ENCODE data around the gene PWWP2A. TPM values are rescaled to one million over a fixed set of nuclear protein-coding genes. Genes with fewer than 3 reads are reported as not detected.

Gene PWWP2A
- total and polyA plus RNA-seq, 2 experiments from 2014 or later = 51.5 to 81.6 TPM

DNA sequence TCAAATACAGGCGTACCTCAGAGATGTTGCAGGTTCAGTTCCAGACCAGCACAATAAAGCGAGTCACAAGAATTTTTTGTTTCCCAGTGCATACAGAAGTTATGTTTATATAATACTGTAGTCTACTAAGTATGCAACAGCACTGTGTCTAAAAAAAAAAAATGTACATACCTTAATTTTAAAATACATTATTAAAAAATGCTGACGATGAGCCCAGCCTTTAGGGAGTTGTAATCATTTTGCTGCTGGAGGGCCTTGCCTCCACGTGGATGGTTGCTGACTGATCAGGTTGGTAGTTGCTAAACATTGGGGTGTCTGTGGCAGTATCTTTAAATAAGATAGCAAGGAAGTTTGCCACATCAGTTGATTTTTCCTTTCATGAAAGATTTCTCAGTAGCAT lies 62.0 kb downstream of the PWWP2A start:
- no peaks in the 10 kb centered on the region for H3K79me2 ChIP-seq (replicated peaks; ENCODE audit: insufficient read depth)
- H3K27ac ChIP-seq (ENCODE audit: low read depth) = no peak overlapping the region
- no peak overlapping the region for H3K4me2 ChIP-seq
- no peak overlapping the region for H2AFZ ChIP-seq
- peaks cover 32% of the 10 kb centered on the region for H3K36me3 ChIP-seq (ENCODE audit: insufficient read depth)
- H3K9me2 ChIP-seq (ENCODE audit: insufficient read depth) = no peaks in the 10 kb centered on the region
- Mint-ChIP-seq H3K4me1 (peaks cover 15% of the 10 kb centered on the region), H3K36me3 (ENCODE audit: low read depth) (peaks cover 50% of the 10 kb centered on the region), H3K27ac (no peak overlapping the region), H3K27me3 (ENCODE audit: insufficient read depth, low read depth, poor library complexity) (no peaks in the 10 kb centered on the region), H3K4me3 (no peak overlapping the region), H3K9me3 (no peaks in the 10 kb centered on the region)
- H3K4me1 ChIP-seq (ENCODE audit: insufficient read depth) = peaks cover 9% of the 10 kb centered on the region
- no peaks in the 10 kb centered on the region for H3K27me3 ChIP-seq (ENCODE audit: insufficient read depth)
- H3K4me3 ChIP-seq = no peak overlapping the region
- no peak for TF ChIP-seq CREB1 (CRISPR knock-in tag; IDR thresholded peaks at IDR 0.05; ENCODE audit: low read depth)
- no peak for TF ChIP-seq STAT1 (IDR thresholded peaks at IDR 0.05; ENCODE audit: unreplicated experiment)
- no peak for TF ChIP-seq ZNF114 (CRISPR knock-in tag; IDR thresholded peaks at IDR 0.05)
- TF ChIP-seq, protein P1, sequence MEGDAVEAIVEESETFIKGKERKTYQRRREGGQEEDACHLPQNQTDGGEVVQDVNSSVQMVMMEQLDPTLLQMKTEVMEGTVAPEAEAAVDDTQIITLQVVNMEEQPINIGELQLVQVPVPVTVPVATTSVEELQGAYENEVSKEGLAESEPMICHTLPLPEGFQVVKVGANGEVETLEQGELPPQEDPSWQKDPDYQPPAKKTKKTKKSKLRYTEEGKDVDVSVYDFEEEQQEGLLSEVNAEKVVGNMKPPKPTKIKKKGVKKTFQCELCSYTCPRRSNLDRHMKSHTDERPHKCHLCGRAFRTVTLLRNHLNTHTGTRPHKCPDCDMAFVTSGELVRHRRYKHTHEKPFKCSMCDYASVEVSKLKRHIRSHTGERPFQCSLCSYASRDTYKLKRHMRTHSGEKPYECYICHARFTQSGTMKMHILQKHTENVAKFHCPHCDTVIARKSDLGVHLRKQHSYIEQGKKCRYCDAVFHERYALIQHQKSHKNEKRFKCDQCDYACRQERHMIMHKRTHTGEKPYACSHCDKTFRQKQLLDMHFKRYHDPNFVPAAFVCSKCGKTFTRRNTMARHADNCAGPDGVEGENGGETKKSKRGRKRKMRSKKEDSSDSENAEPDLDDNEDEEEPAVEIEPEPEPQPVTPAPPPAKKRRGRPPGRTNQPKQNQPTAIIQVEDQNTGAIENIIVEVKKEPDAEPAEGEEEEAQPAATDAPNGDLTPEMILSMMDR (conservative IDR thresholded peaks at IDR 0.05; ENCODE audit: low read depth in 2 of 2) = no peak
- no peak for TF ChIP-seq POLR2AphosphoS5 (IDR thresholded peaks at IDR 0.05; ENCODE audit: low read depth)
- no peak for TF ChIP-seq JUNB (IDR thresholded peaks at IDR 0.05; ENCODE audit: unreplicated experiment)
- no peak for TF ChIP-seq ZNF331 (CRISPR knock-in tag; IDR thresholded peaks at IDR 0.05; ENCODE audit: low read depth)
- TF ChIP-seq, protein P2, sequence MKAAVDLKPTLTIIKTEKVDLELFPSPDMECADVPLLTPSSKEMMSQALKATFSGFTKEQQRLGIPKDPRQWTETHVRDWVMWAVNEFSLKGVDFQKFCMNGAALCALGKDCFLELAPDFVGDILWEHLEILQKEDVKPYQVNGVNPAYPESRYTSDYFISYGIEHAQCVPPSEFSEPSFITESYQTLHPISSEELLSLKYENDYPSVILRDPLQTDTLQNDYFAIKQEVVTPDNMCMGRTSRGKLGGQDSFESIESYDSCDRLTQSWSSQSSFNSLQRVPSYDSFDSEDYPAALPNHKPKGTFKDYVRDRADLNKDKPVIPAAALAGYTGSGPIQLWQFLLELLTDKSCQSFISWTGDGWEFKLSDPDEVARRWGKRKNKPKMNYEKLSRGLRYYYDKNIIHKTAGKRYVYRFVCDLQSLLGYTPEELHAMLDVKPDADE (IDR thresholded peaks at IDR 0.05) = no peak
- no peak for TF ChIP-seq NANOG (IDR thresholded peaks at IDR 0.05; ENCODE audit: borderline replicate concordance)
- no peak for TF ChIP-seq EZH2phosphoT487 (IDR thresholded peaks at IDR 0.05; ENCODE audit: unreplicated experiment)
- no peak for TF ChIP-seq EZH2 (IDR thresholded peaks at IDR 0.05; ENCODE audit: low read depth, unreplicated experiment)
- TF ChIP-seq, protein P3, sequence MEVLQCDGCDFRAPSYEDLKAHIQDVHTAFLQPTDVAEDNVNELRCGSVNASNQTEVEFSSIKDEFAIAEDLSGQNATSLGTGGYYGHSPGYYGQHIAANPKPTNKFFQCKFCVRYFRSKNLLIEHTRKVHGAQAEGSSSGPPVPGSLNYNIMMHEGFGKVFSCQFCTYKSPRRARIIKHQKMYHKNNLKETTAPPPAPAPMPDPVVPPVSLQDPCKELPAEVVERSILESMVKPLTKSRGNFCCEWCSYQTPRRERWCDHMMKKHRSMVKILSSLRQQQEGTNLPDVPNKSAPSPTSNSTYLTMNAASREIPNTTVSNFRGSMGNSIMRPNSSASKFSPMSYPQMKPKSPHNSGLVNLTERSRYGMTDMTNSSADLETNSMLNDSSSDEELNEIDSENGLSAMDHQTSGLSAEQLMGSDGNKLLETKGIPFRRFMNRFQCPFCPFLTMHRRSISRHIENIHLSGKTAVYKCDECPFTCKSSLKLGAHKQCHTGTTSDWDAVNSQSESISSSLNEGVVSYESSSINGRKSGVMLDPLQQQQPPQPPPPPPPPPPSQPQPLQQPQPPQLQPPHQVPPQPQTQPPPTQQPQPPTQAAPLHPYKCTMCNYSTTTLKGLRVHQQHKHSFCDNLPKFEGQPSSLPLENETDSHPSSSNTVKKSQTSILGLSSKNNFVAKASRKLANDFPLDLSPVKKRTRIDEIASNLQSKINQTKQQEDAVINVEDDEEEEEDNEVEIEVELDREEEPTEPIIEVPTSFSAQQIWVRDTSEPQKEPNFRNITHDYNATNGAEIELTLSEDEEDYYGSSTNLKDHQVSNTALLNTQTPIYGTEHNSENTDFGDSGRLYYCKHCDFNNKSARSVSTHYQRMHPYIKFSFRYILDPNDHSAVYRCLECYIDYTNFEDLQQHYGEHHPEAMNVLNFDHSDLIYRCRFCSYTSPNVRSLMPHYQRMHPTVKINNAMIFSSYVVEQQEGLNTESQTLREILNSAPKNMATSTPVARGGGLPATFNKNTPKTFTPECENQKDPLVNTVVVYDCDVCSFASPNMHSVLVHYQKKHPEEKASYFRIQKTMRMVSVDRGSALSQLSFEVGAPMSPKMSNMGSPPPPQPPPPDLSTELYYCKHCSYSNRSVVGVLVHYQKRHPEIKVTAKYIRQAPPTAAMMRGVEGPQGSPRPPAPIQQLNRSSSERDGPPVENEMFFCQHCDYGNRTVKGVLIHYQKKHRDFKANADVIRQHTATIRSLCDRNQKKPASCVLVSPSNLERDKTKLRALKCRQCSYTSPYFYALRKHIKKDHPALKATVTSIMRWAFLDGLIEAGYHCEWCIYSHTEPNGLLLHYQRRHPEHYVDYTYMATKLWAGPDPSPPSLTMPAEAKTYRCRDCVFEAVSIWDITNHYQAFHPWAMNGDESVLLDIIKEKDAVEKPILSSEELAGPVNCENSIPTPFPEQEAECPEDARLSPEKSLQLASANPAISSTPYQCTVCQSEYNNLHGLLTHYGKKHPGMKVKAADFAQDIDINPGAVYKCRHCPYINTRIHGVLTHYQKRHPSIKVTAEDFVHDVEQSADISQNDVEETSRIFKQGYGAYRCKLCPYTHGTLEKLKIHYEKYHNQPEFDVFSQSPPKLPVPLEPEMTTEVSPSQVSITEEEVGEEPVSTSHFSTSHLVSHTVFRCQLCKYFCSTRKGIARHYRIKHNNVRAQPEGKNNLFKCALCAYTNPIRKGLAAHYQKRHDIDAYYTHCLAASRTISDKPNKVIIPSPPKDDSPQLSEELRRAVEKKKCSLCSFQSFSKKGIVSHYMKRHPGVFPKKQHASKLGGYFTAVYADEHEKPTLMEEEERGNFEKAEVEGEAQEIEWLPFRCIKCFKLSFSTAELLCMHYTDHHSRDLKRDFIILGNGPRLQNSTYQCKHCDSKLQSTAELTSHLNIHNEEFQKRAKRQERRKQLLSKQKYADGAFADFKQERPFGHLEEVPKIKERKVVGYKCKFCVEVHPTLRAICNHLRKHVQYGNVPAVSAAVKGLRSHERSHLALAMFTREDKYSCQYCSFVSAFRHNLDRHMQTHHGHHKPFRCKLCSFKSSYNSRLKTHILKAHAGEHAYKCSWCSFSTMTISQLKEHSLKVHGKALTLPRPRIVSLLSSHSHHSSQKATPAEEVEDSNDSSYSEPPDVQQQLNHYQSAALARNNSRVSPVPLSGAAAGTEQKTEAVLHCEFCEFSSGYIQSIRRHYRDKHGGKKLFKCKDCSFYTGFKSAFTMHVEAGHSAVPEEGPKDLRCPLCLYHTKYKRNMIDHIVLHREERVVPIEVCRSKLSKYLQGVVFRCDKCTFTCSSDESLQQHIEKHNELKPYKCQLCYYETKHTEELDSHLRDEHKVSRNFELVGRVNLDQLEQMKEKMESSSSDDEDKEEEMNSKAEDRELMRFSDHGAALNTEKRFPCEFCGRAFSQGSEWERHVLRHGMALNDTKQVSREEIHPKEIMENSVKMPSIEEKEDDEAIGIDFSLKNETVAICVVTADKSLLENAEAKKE (CRISPR knock-in tag; IDR thresholded peaks at IDR 0.05) = no peak
- TF ChIP-seq, protein P4, sequence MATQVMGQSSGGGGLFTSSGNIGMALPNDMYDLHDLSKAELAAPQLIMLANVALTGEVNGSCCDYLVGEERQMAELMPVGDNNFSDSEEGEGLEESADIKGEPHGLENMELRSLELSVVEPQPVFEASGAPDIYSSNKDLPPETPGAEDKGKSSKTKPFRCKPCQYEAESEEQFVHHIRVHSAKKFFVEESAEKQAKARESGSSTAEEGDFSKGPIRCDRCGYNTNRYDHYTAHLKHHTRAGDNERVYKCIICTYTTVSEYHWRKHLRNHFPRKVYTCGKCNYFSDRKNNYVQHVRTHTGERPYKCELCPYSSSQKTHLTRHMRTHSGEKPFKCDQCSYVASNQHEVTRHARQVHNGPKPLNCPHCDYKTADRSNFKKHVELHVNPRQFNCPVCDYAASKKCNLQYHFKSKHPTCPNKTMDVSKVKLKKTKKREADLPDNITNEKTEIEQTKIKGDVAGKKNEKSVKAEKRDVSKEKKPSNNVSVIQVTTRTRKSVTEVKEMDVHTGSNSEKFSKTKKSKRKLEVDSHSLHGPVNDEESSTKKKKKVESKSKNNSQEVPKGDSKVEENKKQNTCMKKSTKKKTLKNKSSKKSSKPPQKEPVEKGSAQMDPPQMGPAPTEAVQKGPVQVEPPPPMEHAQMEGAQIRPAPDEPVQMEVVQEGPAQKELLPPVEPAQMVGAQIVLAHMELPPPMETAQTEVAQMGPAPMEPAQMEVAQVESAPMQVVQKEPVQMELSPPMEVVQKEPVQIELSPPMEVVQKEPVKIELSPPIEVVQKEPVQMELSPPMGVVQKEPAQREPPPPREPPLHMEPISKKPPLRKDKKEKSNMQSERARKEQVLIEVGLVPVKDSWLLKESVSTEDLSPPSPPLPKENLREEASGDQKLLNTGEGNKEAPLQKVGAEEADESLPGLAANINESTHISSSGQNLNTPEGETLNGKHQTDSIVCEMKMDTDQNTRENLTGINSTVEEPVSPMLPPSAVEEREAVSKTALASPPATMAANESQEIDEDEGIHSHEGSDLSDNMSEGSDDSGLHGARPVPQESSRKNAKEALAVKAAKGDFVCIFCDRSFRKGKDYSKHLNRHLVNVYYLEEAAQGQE (IDR thresholded peaks at IDR 0.05; ENCODE audit: unreplicated experiment) = no peak
- H4K20me1 ChIP-seq (replicated peaks; ENCODE audit: insufficient read depth) = peaks cover 6% of the 10 kb centered on the region
- 0 out of 2 replicates have a peak, but pooled peaks cover 2% of the 10 kb centered on the region for H3F3A ChIP-seq (replicated peaks; ENCODE audit: low read depth)
- ATAC-seq (no peak), DNase-seq (ENCODE audit: low spot score) (no peak)
